HCT116 (cell line): ENCODE results near the gene PRPF18. TPM values are rescaled to one million over a fixed set of nuclear protein-coding genes. Genes with fewer than 3 reads are reported as not detected.

ENCODE experiments used
- ATAC-seq: fragments of 200-7000 bp; cut with Tn5 transposase; 2 replicates; pipeline ENCODE4 v1.9.1; 2020; ENCODE audit warnings: mild to moderate bottlenecking, moderate library complexity
- BruUV-seq: library from RNA; stranded (reverse); fragments of 400-500 nt; replicated peaks from 2 replicates; lab custom pipeline; 2021; lab: Mats Ljungman, UMichigan
- CTCF ChIA-PET: fragments of 300-600 bp; sonication (Branson Sonifier 250); formaldehyde crosslinking; loops from one replicate; lab custom pipeline; 2021; ENCODE audit warnings: antibody characterized with exemption; lab: Charles Lee
- POLR2A ChIA-PET: fragments of 300-600, 350-600 bp; sonication (Branson Sonifier 250); formaldehyde crosslinking; loops from one replicate; lab custom pipeline; 2021; ENCODE audit warnings: antibody characterized with exemption; lab: Charles Lee
- RAD21 ChIA-PET, 2 experiments: fragments of 300-600 bp; sonication (Branson Sonifier 250); formaldehyde crosslinking; loops; one replicate each; lab custom pipeline; 2023; ENCODE audit warnings: low total read pairs in 2 of 2; ENCODE audit not compliant: uncharacterized antibody in 2 of 2, unreplicated experiment in 2 of 2, low non-redundant PET in 1 of 2; lab: Charles Lee
- DNase-seq: peaks from one replicate; pipeline ENCODE4 v3.0.0-alpha.2; 2010; ENCODE audit warnings: low read depth, low spot score
- H2AFZ ChIP-seq: fragments of 200-600 bp; shearing (Covaris generic), sonication (generic); 2 replicates; pipeline ENCODE4 v1.6.1; 2017; ENCODE audit warnings: low read depth, mixed run types, mixed read lengths, antibody characterized with exemption, low read length; ENCODE audit not compliant: poor library complexity, severe bottlenecking
- H3K27ac ChIP-seq: 2 replicates; pipeline ENCODE4 v1.5.1; 2012; ENCODE audit warnings: low read depth, low read length
- H3K27me3 ChIP-seq: fragments of 200-600 bp; sonication (generic); 2 replicates; pipeline ENCODE4 v1.6.1; 2016; ENCODE audit warnings: mixed run types, low read length, mixed read lengths; ENCODE audit not compliant: insufficient read depth
- H3K36me3 ChIP-seq, 2 experiments: fragments of 200-500 bp in 1 of 2; fragments of 200-600 bp in 1 of 2; sonication (Bioruptor generic) in 1 of 2; sonication (generic) in 1 of 2; 2 replicates each; pipeline versions ENCODE4 v1.5.1 to v1.6.1; 2014 to 2016; ENCODE audit warnings: low read length in 2 of 2, inconsistent platforms in 1 of 2, mixed read lengths in 1 of 2, mixed run types in 1 of 2; ENCODE audit not compliant: insufficient read depth in 2 of 2, control insufficient read depth in 1 of 2
- H3K4me1 ChIP-seq, 2 experiments: fragments of 200-600 bp in 1 of 2; sonication (generic) in 1 of 2; 2 replicates each; pipeline versions ENCODE4 v1.5.1 to v1.6.1; 2012 to 2017; ENCODE audit warnings: low read length in 2 of 2, inconsistent platforms in 1 of 2, mild to moderate bottlenecking in 1 of 2, mixed read lengths in 1 of 2, mixed run types in 1 of 2, moderate library complexity in 1 of 2; ENCODE audit not compliant: insufficient read depth in 2 of 2, control insufficient read depth in 1 of 2
- H3K4me2 ChIP-seq: fragments of 200-600 bp; sonication (generic); 2 replicates; pipeline ENCODE4 v1.6.1; 2017; ENCODE audit warnings: mixed run types, low read length, mixed read lengths
- H3K4me3 ChIP-seq, 2 experiments: fragments of 200-600 bp in 1 of 2; sonication (generic) in 1 of 2; replicated peaks in 1 of 2; 2 replicates each; pipeline ENCODE4 v1.5.1; 2011 to 2016; ENCODE audit warnings: low read length in 2 of 2, control low read depth in 1 of 2, low read depth in 1 of 2, mild to moderate bottlenecking in 1 of 2, mixed read lengths in 1 of 2, mixed run types in 1 of 2
- H3K79me2 ChIP-seq: fragments of 200-600 bp; sonication (generic); 2 replicates; pipeline ENCODE4 v1.6.1; 2017; ENCODE audit warnings: mild to moderate bottlenecking, mixed run types, low read length, moderate library complexity, mixed read lengths; ENCODE audit not compliant: insufficient read depth
- H3K9ac ChIP-seq: fragments of 200-600 bp; sonication (generic); 2 replicates; pipeline ENCODE4 v1.6.1; 2016; ENCODE audit warnings: low read length, mixed read lengths
- H3K9me2 ChIP-seq: fragments of 200-600 bp; sonication (generic), shearing (Covaris generic); 2 replicates; pipeline ENCODE4 v1.6.1; 2017; ENCODE audit warnings: mixed run types, mild to moderate bottlenecking, moderate library complexity; ENCODE audit not compliant: insufficient read depth
- H3K9me3 ChIP-seq, 2 experiments: fragments of 200-500 bp in 1 of 2; fragments of 200-600 bp in 1 of 2; sonication (Bioruptor generic) in 1 of 2; sonication (generic) in 1 of 2; 2 replicates each; pipeline ENCODE4 v1.6.1; 2014 to 2017; ENCODE audit warnings: low read length in 2 of 2, mixed read lengths in 2 of 2, inconsistent platforms in 1 of 2, low read depth in 1 of 2, mild to moderate bottlenecking in 1 of 2, mixed run types in 1 of 2, moderate library complexity in 1 of 2; ENCODE audit not compliant: control insufficient read depth in 1 of 2, insufficient read depth in 1 of 2
- H4K20me1 ChIP-seq: fragments of 200-600 bp; sonication (generic), shearing (Covaris generic); 2 replicates; pipeline ENCODE4 v1.6.1; 2017; ENCODE audit warnings: mixed run types, mild to moderate bottlenecking, moderate library complexity; ENCODE audit not compliant: insufficient read depth
- CEBPB ChIP-seq: IDR thresholded peaks from 2 replicates; pipeline ENCODE4 v1.6.1; 2012; ENCODE audit warnings: low read depth
- CTCF ChIP-seq, 3 experiments: fragments of 200-600 bp in 1 of 3; sonication (generic) in 1 of 3; IDR thresholded peaks in 2 of 3; conservative IDR thresholded peaks in 1 of 3; 2 replicates each; pipeline ENCODE4 v1.5.1; 2012 to 2017; ENCODE audit warnings: low read depth in 2 of 3, low read length in 2 of 3, antibody characterized with exemption in 1 of 3, borderline replicate concordance in 1 of 3, control low read depth in 1 of 3, mild to moderate bottlenecking in 1 of 3, mixed read lengths in 1 of 3, mixed run types in 1 of 3, moderate library complexity in 1 of 3; ENCODE audit not compliant: insufficient read depth in 1 of 3
- EGR1 ChIP-seq: IDR thresholded peaks from 2 replicates; pipeline ENCODE4 v1.6.1; 2012; ENCODE audit warnings: low read depth
- ELF1 ChIP-seq: IDR thresholded peaks from 2 replicates; pipeline ENCODE4 v1.6.1; 2012; ENCODE audit warnings: low read depth, borderline replicate concordance
- FOSL1 ChIP-seq: IDR thresholded peaks from 2 replicates; pipeline ENCODE4 v1.6.1; 2012; ENCODE audit warnings: low read depth
- SIN3A ChIP-seq: IDR thresholded peaks from 2 replicates; pipeline ENCODE4 v1.6.1; 2012; ENCODE audit warnings: low read depth
- SRF ChIP-seq: IDR thresholded peaks from 2 replicates; pipeline ENCODE4 v1.6.1; 2012; ENCODE audit warnings: low read depth
- TCF7L2 ChIP-seq: IDR thresholded peaks from 2 replicates; pipeline ENCODE4 v1.7.0; 2011; ENCODE audit warnings: borderline replicate concordance, inconsistent platforms; ENCODE audit not compliant: insufficient read depth, insufficient read length; ENCODE audit errors: extremely low read depth
- ZBTB33 ChIP-seq: IDR thresholded peaks from 2 replicates; pipeline ENCODE4 v1.6.1; 2011; ENCODE audit warnings: mild to moderate bottlenecking, low read length, moderate library complexity; ENCODE audit not compliant: insufficient replicate concordance; ENCODE audit errors: extremely low read depth
- ZFX ChIP-seq: fragments of 450-650 bp; IDR thresholded peaks from 2 replicates; pipeline ENCODE4 v1.6.1; 2017
- ZNF274 ChIP-seq: fragments of 200-500 bp; sonication (Bioruptor generic); IDR thresholded peaks from 2 replicates; pipeline ENCODE4 v1.6.1; 2014; ENCODE audit warnings: mild to moderate bottlenecking, low read depth, low read length, inconsistent platforms
- intact Hi-C: fragments of 100-400 bp; cut with micrococcal nuclease; formaldehyde crosslinking; loops from 2 replicates; pipeline ENCODE4 v1.10.0; 2022
- total RNA-seq: library from RNA; stranded (reverse); gene quantifications from one replicate; pipeline ENCODE4 v1.2.1, GENCODE V29; 2021; ENCODE audit not compliant: unreplicated experiment

The PRPF18 gene
- total RNA-seq, 1 experiment from 2014 or later = 16.2 TPM

GRCh38 chr10:13665516-13666262 is 78.9 kb downstream of the PRPF18 start:
- Histone ChIP-seq H3K4me2 (no peak overlapping the region), H3K36me3 (no peaks in the 10 kb centered on the region), H2AFZ (no peak overlapping the region), H3K9ac (no peak overlapping the region), H3K4me3 (no peak overlapping the region), H3K27me3 (no peaks in the 10 kb centered on the region), H3K9me3 (no peaks in the 10 kb centered on the region), H3K4me1 (no peaks in the 10 kb centered on the region), H3K9me2 (no peaks in the 10 kb centered on the region), H3K27ac (no peak overlapping the region), H4K20me1 (no peaks in the 10 kb centered on the region), H3K79me2 (no peaks in the 10 kb centered on the region)
- ATAC-seq (no peak), DNase-seq (no peak)
- no TSS peak for BruUV-seq
- intact Hi-C loops = no loop called here
- ChIA-PET CTCF (no interaction called here), POLR2A (no interaction called here), RAD21 (no interaction called here)
- TF ChIP-seq SRF = no peak
- TF ChIP-seq FOSL1 = no peak
- no peak for TF ChIP-seq EGR1
- TF ChIP-seq ELF1 = no peak
- TF ChIP-seq SIN3A = no peak
- TF ChIP-seq CEBPB = no peak
- no peak for TF ChIP-seq ZBTB33

- Histone ChIP-seq H3K36me3 (no peaks in the 10 kb centered on the region), H4K20me1 (no peaks in the 10 kb centered on the region), H3K9me2 (no peaks in the 10 kb centered on the region), H3K27me3 (no peaks in the 10 kb centered on the region), H3K9me3 (no peaks in the 10 kb centered on the region), H3K4me1 (no peaks in the 10 kb centered on the region), H3K27ac (no peak overlapping the region), H3K4me3 (no peak overlapping the region), H3K4me2 (no peak overlapping the region), H3K9ac (no peak overlapping the region), H2AFZ (no peak overlapping the region), H3K79me2 (no peaks in the 10 kb centered on the region)
- DNase-seq (no peak), ATAC-seq (no peak)
- ChIA-PET CTCF (no interaction called here), POLR2A (no interaction called here), RAD21 (interaction anchor here in 1 of 2 experiments (0.7 kb wide), 1 partner anchor 145 kb away, joined by 3 read pairs; no protein-coding TSS in a partner anchor)
- no TSS peak for BruUV-seq
- intact Hi-C loops = no loop called here
- TF ChIP-seq ZFX (no peak), ZNF274 (no peak), TCF7L2 (no peak), CTCF (IDR thresholded peaks at IDR 0.05 in 2 of 3, conservative IDR thresholded peaks at IDR 0.05 in 1 of 3; ENCODE audit: borderline replicate concordance in 1 of 3, insufficient read depth in 1 of 3, low read depth in 2 of 3, low read length in 2 of 3) (no peak), ZBTB33 (no peak)
These were observed 81.4 kb downstream of the PRPF18 start for GRCh38 chr10:13668126-13668525.
